Measurements from ENCODE around the gene ZNF507.

DNA sequence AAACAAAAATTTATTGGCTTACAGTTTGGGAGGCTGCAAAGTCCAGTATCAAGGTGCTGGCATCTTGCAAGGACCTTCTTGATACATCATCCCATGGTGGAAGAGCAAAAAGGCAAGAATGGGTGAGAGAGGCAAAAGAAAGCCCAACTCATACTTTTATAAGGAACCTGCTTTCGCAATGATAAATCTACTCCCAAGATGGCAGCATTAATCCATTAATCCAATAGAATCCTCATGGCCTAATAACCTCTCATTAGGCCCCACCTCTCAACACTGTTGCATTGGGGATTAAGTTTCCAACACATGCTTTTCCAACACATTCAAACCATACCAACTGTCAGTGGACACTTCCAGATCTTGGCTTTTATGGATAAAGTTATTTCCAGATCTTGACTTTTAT, 48.7 kb upstream of the ZNF507 start:
- TF ChIP-seq CTCF (IDR thresholded peaks at IDR 0.05; ENCODE audit: low read depth, low read length) (no peak), EZH2phosphoT487 (IDR thresholded peaks at IDR 0.05; ENCODE audit: low read depth) (no peak)

All from OCI-LY3 (cell line).